HepG2 (cell line): Measurements from ENCODE around the gene TRMT1. TPM values are rescaled to one million over a fixed set of nuclear protein-coding genes. Genes with fewer than 3 reads are reported as not detected.

Experiments used
- ETV5 ChIP-seq: IDR thresholded peaks from 2 replicates; pipeline ENCODE4 v1.6.1; 2018; ENCODE audit warnings: missing biosample characterization, missing genetic modification reagents, inconsistent platforms, borderline replicate concordance
- KLF11 ChIP-seq: IDR thresholded peaks from 2 replicates; pipeline ENCODE4 v1.6.1; 2016; ENCODE audit warnings: missing compliant biosample characterization
- MYC ChIP-seq: sonication (generic); formaldehyde crosslinking; IDR thresholded peaks from 2 replicates; pipeline ENCODE4 v1.9.0; 2021; ENCODE audit warnings: missing genetic modification reagents, borderline replicate concordance
- SP140L ChIP-seq: sonication (generic); formaldehyde crosslinking; IDR thresholded peaks from 2 replicates; pipeline ENCODE4 v1.4.0; 2020; ENCODE audit warnings: missing genetic modification reagents, borderline replicate concordance
- SP5 ChIP-seq: IDR thresholded peaks from 2 replicates; pipeline ENCODE4 v1.6.1; 2016; ENCODE audit warnings: low read depth, borderline replicate concordance
- TBX2 ChIP-seq: sonication (generic); formaldehyde crosslinking; IDR thresholded peaks from 2 replicates; pipeline ENCODE4 v1.5.0; 2020; ENCODE audit warnings: missing genetic modification reagents, mild to moderate bottlenecking, borderline replicate concordance
- TEAD3 ChIP-seq: optimal IDR thresholded peaks from 2 replicates; pipeline ENCODE3; 2016; ENCODE audit warnings: borderline replicate concordance
- TFDP1 ChIP-seq: IDR thresholded peaks from 2 replicates; pipeline ENCODE4 v1.6.1; 2016; ENCODE audit warnings: missing compliant biosample characterization, missing genetic modification reagents, borderline replicate concordance
- ZBTB2 ChIP-seq: sonication (generic); formaldehyde crosslinking; IDR thresholded peaks from 2 replicates; pipeline ENCODE4 v1.8.0; 2022; ENCODE audit warnings: low read depth, missing genetic modification reagents
- ZBTB7A ChIP-seq: sonication (generic); formaldehyde crosslinking; IDR thresholded peaks from 2 replicates; pipeline ENCODE4 v1.8.0; 2022; ENCODE audit warnings: mild to moderate bottlenecking, missing genetic modification reagents
- ZNF460 ChIP-seq: sonication (generic); formaldehyde crosslinking; IDR thresholded peaks from 2 replicates; pipeline ENCODE4 v1.5.1; 2020; ENCODE audit warnings: missing genetic modification reagents, mild to moderate bottlenecking, borderline replicate concordance
- ZNF576 ChIP-seq: sonication (generic); formaldehyde crosslinking; IDR thresholded peaks from 2 replicates; pipeline ENCODE4 v1.4.0; 2020; ENCODE audit warnings: mild to moderate bottlenecking, missing genetic modification reagents
- ZNF773 ChIP-seq: sonication (generic); formaldehyde crosslinking; IDR thresholded peaks from 2 replicates; pipeline ENCODE4 v1.4.0; 2020; ENCODE audit warnings: missing genetic modification reagents, borderline replicate concordance
- ZNF788 ChIP-seq: sonication (generic); formaldehyde crosslinking; IDR thresholded peaks from 2 replicates; pipeline ENCODE4 v1.5.0; 2020; ENCODE audit warnings: mild to moderate bottlenecking, missing genetic modification reagents, borderline replicate concordance
- polyA plus RNA-seq, 8 experiments: library from polyadenylated mRNA; depleted of rRNA in 3 of 8; stranded (reverse) in 7 of 8; unstranded in 1 of 8; fragments of >200 nt; fragmentation: Illumina TruSeq in 4 of 8; extraction: Trizol in 4 of 8; gene quantifications; 2 replicates each; pipeline versions ENCODE4 v1.2.1 to v1.2.3, GENCODE V29; 2011 to 2016; ENCODE audit warnings: low read depth in 4 of 8, missing spikeins in 1 of 8, mixed read lengths in 1 of 8; ENCODE audit not compliant: insufficient read depth in 1 of 8
- total RNA-seq, 5 experiments: library from RNA; depleted of rRNA; stranded (reverse); fragments of >200 nt; fragmentation: Illumina TruSeq; extraction: Trizol; gene quantifications; 2 replicates each; pipeline ENCODE4 v1.2.3, GENCODE V29; 2016; ENCODE audit warnings: low read depth in 1 of 5
- TF ChIP-seq, protein P1 (sequence below), 2 experiments: sonication (generic) in 1 of 2; formaldehyde crosslinking in 1 of 2; IDR thresholded peaks; 2 replicates each; pipeline versions ENCODE4 v1.4.0 to v1.6.1; 2016 to 2020; ENCODE audit warnings: borderline replicate concordance in 1 of 2, low read depth in 1 of 2, mild to moderate bottlenecking in 1 of 2, missing genetic modification reagents in 1 of 2
- TF ChIP-seq, protein P2 (sequence below): sonication (generic); formaldehyde crosslinking; IDR thresholded peaks from 2 replicates; pipeline ENCODE4 v1.5.0; 2020; ENCODE audit warnings: mild to moderate bottlenecking, missing genetic modification reagents, borderline replicate concordance

Gene TRMT1
- total and polyA plus RNA-seq, 2 of the 13 experiments (the other 11 are each of a cell fraction or from before 2014, with no cell fraction given) = 35.5 to 44.1 TPM

DNA sequence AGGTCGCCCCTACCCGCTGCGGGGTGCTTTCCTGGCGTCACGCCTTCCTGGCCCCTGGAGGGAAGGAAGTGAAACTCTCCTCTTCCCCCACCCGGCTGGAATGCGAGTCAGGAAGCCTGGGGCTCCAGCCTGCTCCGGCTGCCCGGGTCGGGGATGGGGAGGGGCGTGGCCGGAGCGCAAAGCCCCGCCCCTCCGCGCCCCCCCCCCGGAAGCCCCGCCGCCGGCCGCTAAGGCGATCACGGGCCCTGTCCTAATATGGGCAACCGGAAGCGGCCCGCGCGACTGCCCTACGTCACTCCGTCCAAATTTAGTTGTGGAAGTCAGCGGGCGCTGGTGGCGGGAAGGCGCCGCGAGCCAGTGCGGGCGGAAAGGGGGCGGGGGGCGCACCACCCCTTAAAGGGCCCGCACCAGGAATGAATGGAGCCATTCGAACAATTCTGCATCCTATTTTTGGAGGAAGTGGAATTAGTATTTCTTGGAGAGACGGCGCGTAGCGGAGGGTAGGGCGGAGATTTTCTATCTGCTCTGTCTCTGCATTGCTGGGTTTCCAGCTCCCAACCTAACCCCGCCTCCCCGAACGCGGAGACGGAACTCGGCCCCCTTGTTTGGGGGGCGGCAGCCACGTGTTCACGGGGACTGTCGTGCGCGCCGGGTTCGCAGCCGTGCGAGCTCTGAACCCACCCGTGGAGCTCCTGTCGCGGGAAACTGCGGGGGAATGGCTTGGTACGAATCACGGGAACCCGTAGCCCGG lies 35.2 kb upstream of the TRMT1 start (continued):
- TF ChIP-seq, protein P1, sequence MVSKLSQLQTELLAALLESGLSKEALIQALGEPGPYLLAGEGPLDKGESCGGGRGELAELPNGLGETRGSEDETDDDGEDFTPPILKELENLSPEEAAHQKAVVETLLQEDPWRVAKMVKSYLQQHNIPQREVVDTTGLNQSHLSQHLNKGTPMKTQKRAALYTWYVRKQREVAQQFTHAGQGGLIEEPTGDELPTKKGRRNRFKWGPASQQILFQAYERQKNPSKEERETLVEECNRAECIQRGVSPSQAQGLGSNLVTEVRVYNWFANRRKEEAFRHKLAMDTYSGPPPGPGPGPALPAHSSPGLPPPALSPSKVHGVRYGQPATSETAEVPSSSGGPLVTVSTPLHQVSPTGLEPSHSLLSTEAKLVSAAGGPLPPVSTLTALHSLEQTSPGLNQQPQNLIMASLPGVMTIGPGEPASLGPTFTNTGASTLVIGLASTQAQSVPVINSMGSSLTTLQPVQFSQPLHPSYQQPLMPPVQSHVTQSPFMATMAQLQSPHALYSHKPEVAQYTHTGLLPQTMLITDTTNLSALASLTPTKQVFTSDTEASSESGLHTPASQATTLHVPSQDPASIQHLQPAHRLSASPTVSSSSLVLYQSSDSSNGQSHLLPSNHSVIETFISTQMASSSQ (IDR thresholded peaks at IDR 0.05; ENCODE audit: low read depth) = no peak; the same call in 1 of the 2 replicates
- TF ChIP-seq, protein P1 (CRISPR knock-in tag; IDR thresholded peaks at IDR 0.05; ENCODE audit: borderline replicate concordance) = 0 out of 2 replicates have a peak, but pooled peaks have one; percentile 64
- TF ChIP-seq MYC (CRISPR knock-in tag) (peak; percentile 93), SP5 (CRISPR knock-in tag) (peak; percentile 21; the same call in 1 of the 2 replicates), TBX2 (CRISPR knock-in tag) (peak; percentile 37), ZNF788 (CRISPR knock-in tag) (peak; percentile 51; the same call in 1 of the 2 replicates), SP140L (CRISPR knock-in tag) (no peak), TEAD3 (CRISPR knock-in tag) (peak; percentile 97), ZBTB2 (CRISPR knock-in tag) (peak; percentile 54; the same call in 1 of the 2 replicates), ZNF460 (no peak), ETV5 (CRISPR knock-in tag) (peak; percentile 91), ZBTB7A (CRISPR knock-in tag) (peak; percentile 52; the same call in 1 of the 2 replicates), ZNF576 (CRISPR knock-in tag) (no peak), KLF11 (CRISPR knock-in tag) (no peak), TFDP1 (CRISPR knock-in tag) (peak; percentile 95), ZNF773 (no peak)
- TF ChIP-seq, protein P2, sequence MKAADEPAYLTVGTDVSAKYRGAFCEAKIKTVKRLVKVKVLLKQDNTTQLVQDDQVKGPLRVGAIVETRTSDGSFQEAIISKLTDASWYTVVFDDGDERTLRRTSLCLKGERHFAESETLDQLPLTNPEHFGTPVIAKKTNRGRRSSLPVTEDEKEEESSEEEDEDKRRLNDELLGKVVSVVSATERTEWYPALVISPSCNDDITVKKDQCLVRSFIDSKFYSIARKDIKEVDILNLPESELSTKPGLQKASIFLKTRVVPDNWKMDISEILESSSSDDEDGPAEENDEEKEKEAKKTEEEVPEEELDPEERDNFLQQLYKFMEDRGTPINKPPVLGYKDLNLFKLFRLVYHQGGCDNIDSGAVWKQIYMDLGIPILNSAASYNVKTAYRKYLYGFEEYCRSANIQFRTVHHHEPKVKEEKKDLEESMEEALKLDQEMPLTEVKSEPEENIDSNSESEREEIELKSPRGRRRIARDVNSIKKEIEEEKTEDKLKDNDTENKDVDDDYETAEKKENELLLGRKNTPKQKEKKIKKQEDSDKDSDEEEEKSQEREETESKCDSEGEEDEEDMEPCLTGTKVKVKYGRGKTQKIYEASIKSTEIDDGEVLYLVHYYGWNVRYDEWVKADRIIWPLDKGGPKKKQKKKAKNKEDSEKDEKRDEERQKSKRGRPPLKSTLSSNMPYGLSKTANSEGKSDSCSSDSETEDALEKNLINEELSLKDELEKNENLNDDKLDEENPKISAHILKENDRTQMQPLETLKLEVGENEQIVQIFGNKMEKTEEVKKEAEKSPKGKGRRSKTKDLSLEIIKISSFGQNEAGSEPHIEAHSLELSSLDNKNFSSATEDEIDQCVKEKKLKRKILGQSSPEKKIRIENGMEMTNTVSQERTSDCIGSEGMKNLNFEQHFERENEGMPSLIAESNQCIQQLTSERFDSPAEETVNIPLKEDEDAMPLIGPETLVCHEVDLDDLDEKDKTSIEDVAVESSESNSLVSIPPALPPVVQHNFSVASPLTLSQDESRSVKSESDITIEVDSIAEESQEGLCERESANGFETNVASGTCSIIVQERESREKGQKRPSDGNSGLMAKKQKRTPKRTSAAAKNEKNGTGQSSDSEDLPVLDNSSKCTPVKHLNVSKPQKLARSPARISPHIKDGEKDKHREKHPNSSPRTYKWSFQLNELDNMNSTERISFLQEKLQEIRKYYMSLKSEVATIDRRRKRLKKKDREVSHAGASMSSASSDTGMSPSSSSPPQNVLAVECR (CRISPR knock-in tag) = peak; percentile 69; the same call in 1 of the 2 replicates
